Psoas muscle (tissue), 8 donors: ENCODE measurements around the gene SORBS1. TPM values are rescaled to one million over a fixed set of nuclear protein-coding genes. Genes with fewer than 3 reads are reported as not detected.
A peak's percentile ranks its signal among the peaks of the same experiment; 100 is the strongest.

Experiments used
- ATAC-seq, 4 donors: fragments of 200-7000 bp; cut with Tn5 transposase; one replicate each; pipeline ENCODE4 v1.9.1; 2020; ENCODE audit warnings: moderate library complexity in 3 of 4, mild to moderate bottlenecking in 2 of 4
- DNase-seq, 2 donors: peaks; one replicate each; pipeline ENCODE4 v3.0.0-alpha.2; 2020
- H3K27ac ChIP-seq: fragments of 200-600 bp; one replicate; pipeline ENCODE4 v1.8.0; 2022
- H3K27me3 ChIP-seq, 3 donors: fragments of 200-600 bp in 1 of 3; one replicate each; pipeline versions ENCODE4 v1.6.1 to v1.8.0; 2013 to 2022; ENCODE audit warnings: low read length in 2 of 3, mild to moderate bottlenecking in 2 of 3, moderate library complexity in 1 of 3; ENCODE audit not compliant: insufficient read depth in 3 of 3
- H3K36me3 ChIP-seq, 2 donors: fragments of 200-600 bp in 1 of 2; one replicate each; pipeline versions ENCODE4 v1.6.1 to v1.8.0; 2013 to 2022; ENCODE audit warnings: low read depth in 1 of 2, mild to moderate bottlenecking in 1 of 2, moderate library complexity in 1 of 2; ENCODE audit not compliant: insufficient read depth in 1 of 2
- H3K4me1 ChIP-seq: fragments of 200-600 bp; one replicate; pipeline ENCODE4 v1.8.0; 2022
- H3K4me3 ChIP-seq: fragments of 200-600 bp; one replicate; pipeline ENCODE4 v1.8.0; 2022; ENCODE audit warnings: mild to moderate bottlenecking
- H3K9me3 ChIP-seq: fragments of 200-600 bp; one replicate; pipeline ENCODE4 v1.8.0; 2022
- WGBS, 3 donors: extraction: QIAGEN DNeasy Blood & Tissue Kit; methylation state at CpG; one replicate each; pipeline versions ENCODE4 v1.1.6 to v1.1.7; 2013; 5-methylcytosine and 5-hydroxymethylcytosine counted together
- intact Hi-C, 2 donors: fragments of 100-400 bp; cut with DNase I; formaldehyde crosslinking; loops; one replicate each; pipeline versions ENCODE4 v1.11.0 to v1.14.2; 2022
- polyA plus RNA-seq, 3 donors: library from polyadenylated mRNA; stranded (reverse); fragments of 200-250 nt; gene quantifications; one replicate each; pipeline ENCODE4 v1.2.3, GENCODE V29; 2013
- total RNA-seq, 4 donors: library from RNA; stranded (reverse); fragmentation: NEBNext Ultra II Directional in 2 of 4; extraction: Animal tissue kit (Norgen Biotek cat#: 25700) in 2 of 4; gene quantifications; one replicate each; pipeline versions ENCODE4 v1.2.1 to v1.2.4, GENCODE V29; 2021 to 2023
- TF ChIP-seq, protein P1 (sequence below): fragments of 200-600 bp; IDR thresholded peaks from one replicate; pipeline ENCODE4 v1.8.0; 2022; ENCODE audit warnings: antibody characterized with exemption
- donor health status: healthy with polysubstance abuse.
- donor health status: DM: no; HTN: no; CAD: no; lungs with moderate emphysema.
- donor health status: Bipolar disorder and iron deficiency.
- donor health status: healthy.
- donor health status: DM: yes; HTN: yes; CAD: no.
- donor health status: DM: no; HTN: no; CAD: no.
- donor health status: DM: no; HTN: no; CAD: no.
- donor health status: DM: yes; HTN: yes; CAD: no.

SORBS1 gene
- total and polyA plus RNA-seq, 7 donors = 17.3 to 306 (median 145) TPM

DNA sequence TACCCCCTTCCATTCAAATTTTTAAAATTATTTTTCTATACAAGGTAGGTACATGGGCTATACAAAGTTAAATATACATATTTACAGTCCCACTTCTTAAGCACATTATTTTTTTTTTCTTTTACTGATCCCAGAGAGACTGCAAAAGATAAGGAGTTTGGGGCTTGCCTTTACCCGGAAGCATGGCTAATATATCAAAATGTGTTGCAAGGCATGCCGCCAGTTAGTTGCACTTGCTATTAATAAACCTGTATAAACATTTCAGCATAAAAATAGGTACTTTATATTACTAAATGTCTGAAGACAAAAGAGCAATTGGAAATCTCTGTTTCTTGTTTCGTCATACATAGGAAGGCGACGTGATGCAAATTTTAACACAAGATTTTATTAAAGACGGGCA, 248.9 kb downstream of the SORBS1 start:
- intact Hi-C loops = no loop called here
- Histone ChIP-seq H3K36me3 (peaks cover 2 to 37% of the 10 kb centered on the region in 2 donors), H3K9me3 (no peaks in the 10 kb centered on the region), H3K4me1 (peaks cover 40% of the 10 kb centered on the region), H3K27ac (peak overlapping the region; percentile 17), H3K27me3 (no peaks in the 10 kb centered on the region), H3K4me3 (no peak overlapping the region)
- ATAC-seq (peak in 1 of 4 donors; percentile 27), DNase-seq (no peak)
- 42 to 53% (median 48%) methylated on average over 6 of the region's 6 CpGs for WGBS, 3 donors
- TF ChIP-seq, protein P1, sequence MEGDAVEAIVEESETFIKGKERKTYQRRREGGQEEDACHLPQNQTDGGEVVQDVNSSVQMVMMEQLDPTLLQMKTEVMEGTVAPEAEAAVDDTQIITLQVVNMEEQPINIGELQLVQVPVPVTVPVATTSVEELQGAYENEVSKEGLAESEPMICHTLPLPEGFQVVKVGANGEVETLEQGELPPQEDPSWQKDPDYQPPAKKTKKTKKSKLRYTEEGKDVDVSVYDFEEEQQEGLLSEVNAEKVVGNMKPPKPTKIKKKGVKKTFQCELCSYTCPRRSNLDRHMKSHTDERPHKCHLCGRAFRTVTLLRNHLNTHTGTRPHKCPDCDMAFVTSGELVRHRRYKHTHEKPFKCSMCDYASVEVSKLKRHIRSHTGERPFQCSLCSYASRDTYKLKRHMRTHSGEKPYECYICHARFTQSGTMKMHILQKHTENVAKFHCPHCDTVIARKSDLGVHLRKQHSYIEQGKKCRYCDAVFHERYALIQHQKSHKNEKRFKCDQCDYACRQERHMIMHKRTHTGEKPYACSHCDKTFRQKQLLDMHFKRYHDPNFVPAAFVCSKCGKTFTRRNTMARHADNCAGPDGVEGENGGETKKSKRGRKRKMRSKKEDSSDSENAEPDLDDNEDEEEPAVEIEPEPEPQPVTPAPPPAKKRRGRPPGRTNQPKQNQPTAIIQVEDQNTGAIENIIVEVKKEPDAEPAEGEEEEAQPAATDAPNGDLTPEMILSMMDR = no peak

DNA sequence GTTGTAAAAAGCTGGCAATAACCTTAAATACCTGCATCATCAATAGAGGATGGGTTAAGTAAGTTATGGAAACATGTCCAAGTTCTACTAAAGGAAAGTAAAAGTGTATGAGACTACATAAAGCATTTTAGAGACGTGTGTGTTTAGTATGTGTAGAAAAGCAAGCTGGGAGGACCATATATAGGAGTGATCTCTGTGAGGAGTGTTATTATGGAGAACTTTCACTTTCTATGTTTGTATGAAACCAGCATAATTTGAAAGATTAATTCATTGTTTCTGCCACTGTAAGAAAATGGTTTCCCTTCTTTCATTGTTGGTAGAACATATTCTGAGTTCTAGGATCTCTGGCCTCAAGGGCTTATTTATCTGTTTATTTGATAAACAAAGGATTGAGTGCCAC, 251.2 kb downstream of the SORBS1 start:
- Histone ChIP-seq H3K9me3 (no peaks in the 10 kb centered on the region), H3K4me3 (no peak overlapping the region), H3K4me1 (peaks cover 37% of the 10 kb centered on the region), H3K36me3 (peaks cover 2 to 21% of the 10 kb centered on the region in 2 donors), H3K27me3 (no peaks in the 10 kb centered on the region), H3K27ac (no peak overlapping the region)
- intact Hi-C loops = no loop called here
- TF ChIP-seq, protein P1 = no peak
- ATAC-seq (no peak), DNase-seq (no peak)
- 49 to 59% (median 53%) methylated on average over 1 of the region's 1 CpG for WGBS, 3 donors

DNA sequence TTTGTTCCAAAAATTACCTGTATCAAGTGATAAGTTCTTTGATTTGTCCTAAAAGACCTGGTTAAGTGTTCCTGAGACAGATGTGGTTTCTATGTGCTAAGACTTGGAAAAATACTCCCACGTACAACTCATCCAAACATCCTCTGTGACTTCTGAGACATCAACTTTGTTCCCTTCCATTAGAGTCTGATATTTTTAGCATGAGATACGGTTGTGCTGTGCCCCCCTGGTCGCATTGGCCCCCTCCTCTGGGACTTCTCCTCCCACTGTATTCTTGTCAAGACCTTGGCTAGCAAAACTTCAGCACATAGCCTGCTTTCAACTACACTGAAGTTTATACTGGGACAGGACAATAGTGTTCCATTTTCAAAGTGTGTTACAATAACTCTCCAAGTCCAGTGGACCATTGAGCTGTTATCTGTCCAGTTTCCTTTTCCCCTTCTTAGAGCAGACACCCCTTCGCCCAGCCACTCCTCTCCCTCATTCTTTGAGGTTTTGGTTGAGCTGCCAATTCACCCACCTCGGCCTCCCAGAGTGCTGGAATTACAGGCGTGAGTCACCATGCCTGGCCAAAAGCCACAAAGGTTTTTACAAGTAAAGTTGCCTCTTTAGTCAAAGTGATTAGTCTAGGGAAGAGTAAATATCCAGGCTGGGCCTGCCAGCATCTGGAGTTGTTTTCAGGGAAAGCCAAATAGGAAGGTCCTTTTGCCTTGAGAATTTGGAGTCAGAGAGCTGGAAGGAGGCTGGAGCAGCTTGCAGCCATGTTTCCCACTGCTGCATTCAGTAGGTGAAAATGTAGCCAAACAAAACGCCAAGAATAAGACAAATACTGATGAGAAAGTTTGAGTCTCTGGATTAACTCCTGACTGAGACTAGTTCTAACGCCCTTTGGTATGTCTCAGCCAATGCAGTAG, 252.5 kb downstream of the SORBS1 start:
- peak; percentile 57 to 82 (median 68) for ATAC-seq
- WGBS, 3 donors = 34 to 41% (median 36%) methylated on average over 8 of the region's 8 CpGs
- TF ChIP-seq, protein P1 = no peak

DNA sequence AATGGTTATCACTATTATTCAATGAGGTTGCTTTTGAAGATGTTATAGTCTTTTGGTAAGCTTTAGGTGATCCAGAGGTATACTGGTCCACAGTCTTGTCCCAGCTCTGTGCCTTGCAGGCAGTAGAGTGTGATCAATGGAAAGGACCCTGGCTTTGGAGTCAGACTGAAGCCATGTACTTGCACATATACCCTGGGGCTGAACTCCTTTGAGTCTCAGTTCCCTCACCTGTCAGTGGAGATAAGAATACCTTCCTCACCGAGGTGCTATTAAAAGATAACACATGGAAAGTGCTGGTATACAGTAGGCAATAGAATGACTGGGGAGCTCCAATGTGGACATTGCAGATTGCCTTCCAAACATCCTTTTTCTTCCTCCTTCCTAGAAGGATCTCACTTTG, 254.3 kb downstream of the SORBS1 start:
- ATAC-seq = no peak
- intact Hi-C loops = no loop called here
- no peaks in the 10 kb centered on the region for H3K36me3 ChIP-seq
- H3K4me3 ChIP-seq = no peak overlapping the region
- TF ChIP-seq, protein P1 = no peak
- H3K4me1 ChIP-seq = peaks cover 20% of the 10 kb centered on the region
- no peaks in the 10 kb centered on the region for H3K27me3 ChIP-seq
- 82 to 95% (median 93%) methylated on average over 1 of the region's 1 CpG for whole genome bisulfite sequencing, 3 donors
- no peak overlapping the region for H3K27ac ChIP-seq
- no peaks in the 10 kb centered on the region for H3K9me3 ChIP-seq
- no peak for DNase-seq

More for the DNA sequence above, 252.5 kb downstream of the SORBS1 start:
- H3K4me3 ChIP-seq = no peak overlapping the region
- H3K27me3 ChIP-seq = no peaks in the 10 kb centered on the region
- peaks cover 32% of the 10 kb centered on the region for H3K4me1 ChIP-seq
- peak overlapping the region; percentile 68 for H3K27ac ChIP-seq
- no peaks in the 10 kb centered on the region for H3K9me3 ChIP-seq
- H3K36me3 ChIP-seq = peaks cover 0 to 8% of the 10 kb centered on the region in 2 donors
- DNase-seq = peak; percentile 84 to 86
- intact Hi-C loops = no loop called here
